SK-N-SH (cell line): ENCODE results near the gene TSPAN4. TPM values are rescaled to one million over a fixed set of nuclear protein-coding genes. Genes with fewer than 3 reads are reported as not detected.

ENCODE experiments used
- CTCF ChIA-PET: fragments of 300-600, 350-600 bp; formaldehyde crosslinking; extraction: SDS; loops from one replicate; lab custom pipeline; 2021; lab: Yijun Ruan, JAX
- POLR2A ChIA-PET: fragments of 350-600 bp; sonication (Branson Sonifier 250); formaldehyde crosslinking; extraction: SDS; loops from one replicate; lab custom pipeline; 2020; ENCODE audit warnings: antibody characterized with exemption, inconsistent platforms; lab: Yijun Ruan, JAX
- DNase-seq: peaks from one replicate; pipeline ENCODE4 v3.0.0; 2012
- H2AFZ ChIP-seq: fragments of 200-600 bp; sonication (generic); 2 replicates; pipeline ENCODE4 v1.8.1; 2016; ENCODE audit warnings: antibody characterized with exemption, mild to moderate bottlenecking, low read depth
- H3F3A ChIP-seq: fragments of 200-600 bp; sonication (generic); replicated peaks from 2 replicates; pipeline ENCODE3; 2016; ENCODE audit warnings: antibody characterized with exemption, mild to moderate bottlenecking; ENCODE audit not compliant: insufficient read depth
- H3K27ac ChIP-seq, 2 experiments: fragments of 200-500 bp in 1 of 2; fragments of 200-600 bp in 1 of 2; sonication (Bioruptor generic) in 1 of 2; sonication (generic), shearing (Covaris generic) in 1 of 2; 2 replicates each; pipeline versions ENCODE4 v1.5.1 to v1.6.1; 2014 to 2016; ENCODE audit warnings: low read depth in 2 of 2, inconsistent platforms in 1 of 2, low read length in 1 of 2, mild to moderate bottlenecking in 1 of 2, mixed read lengths in 1 of 2
- H3K27me3 ChIP-seq: fragments of 200-600 bp; sonication (generic), shearing (Covaris generic); 2 replicates; pipeline ENCODE4 v1.6.1; 2016; ENCODE audit warnings: mixed run types; ENCODE audit not compliant: insufficient read depth
- H3K36me3 ChIP-seq, 2 experiments: fragments of 200-500 bp in 1 of 2; fragments of 200-600 bp in 1 of 2; sonication (Bioruptor generic) in 1 of 2; sonication (generic) in 1 of 2; replicated peaks in 1 of 2; 2 replicates each; pipeline versions ENCODE3 to v1.5.1; 2014 to 2016; ENCODE audit warnings: low read length in 1 of 2, mild to moderate bottlenecking in 1 of 2; ENCODE audit not compliant: insufficient read depth in 2 of 2, control insufficient read depth in 1 of 2
- H3K4me1 ChIP-seq, 2 experiments: fragments of 200-500 bp in 1 of 2; fragments of 200-600 bp in 1 of 2; sonication (Bioruptor generic) in 1 of 2; sonication (generic), shearing (Covaris generic) in 1 of 2; 2 replicates each; pipeline versions ENCODE4 v1.5.1 to v1.6.1; 2014 to 2016; ENCODE audit warnings: low read depth in 1 of 2, low read length in 1 of 2, mixed run types in 1 of 2; ENCODE audit not compliant: insufficient read depth in 2 of 2, control insufficient read depth in 1 of 2
- H3K4me2 ChIP-seq: fragments of 200-600 bp; sonication (generic), shearing (Covaris generic); 2 replicates; pipeline ENCODE4 v1.6.1; 2017; ENCODE audit warnings: mixed run types
- H3K4me3 ChIP-seq, 2 experiments: fragments of 200-500 bp in 1 of 2; fragments of 200-600 bp in 1 of 2; sonication (Bioruptor generic) in 1 of 2; sonication (generic), shearing (Covaris generic) in 1 of 2; 2 replicates each; pipeline versions ENCODE4 v1.5.1 to v1.8.1; 2014 to 2016; ENCODE audit warnings: low read depth in 2 of 2, inconsistent platforms in 1 of 2, low read length in 1 of 2, mild to moderate bottlenecking in 1 of 2, mixed read lengths in 1 of 2, moderate library complexity in 1 of 2
- H3K79me2 ChIP-seq: fragments of 200-600 bp; sonication (generic); 2 replicates; pipeline ENCODE4 v1.8.1; 2017; ENCODE audit warnings: mild to moderate bottlenecking; ENCODE audit not compliant: insufficient read depth
- H3K9ac ChIP-seq: fragments of 200-600 bp; sonication (generic); 2 replicates; pipeline ENCODE4 v1.6.1; 2017; ENCODE audit warnings: mixed run types
- H3K9me2 ChIP-seq: fragments of 200-600 bp; sonication (generic); 2 replicates; pipeline ENCODE4 v1.6.1; 2017; ENCODE audit warnings: mixed run types
- H3K9me3 ChIP-seq: fragments of 200-600 bp; sonication (generic); 2 replicates; pipeline ENCODE4 v1.6.1; 2017; ENCODE audit warnings: mixed run types, mild to moderate bottlenecking, moderate library complexity
- H4K20me1 ChIP-seq: fragments of 200-600 bp; sonication (generic); 2 replicates; pipeline ENCODE4 v1.6.1; 2017; ENCODE audit warnings: mild to moderate bottlenecking, mixed run types; ENCODE audit not compliant: insufficient read depth
- NFIC ChIP-seq: IDR thresholded peaks from 2 replicates; pipeline ENCODE4 v1.4.0; 2012; ENCODE audit warnings: borderline replicate concordance
- NRF1 ChIP-seq: IDR thresholded peaks from 2 replicates; pipeline ENCODE4 v1.6.1; 2012; ENCODE audit warnings: low read depth, mild to moderate bottlenecking, low read length
- PBX3 ChIP-seq: IDR thresholded peaks from 2 replicates; pipeline ENCODE4; 2012
- POLR2AphosphoS5 ChIP-seq: IDR thresholded peaks from 2 replicates; pipeline ENCODE4 v1.6.1; 2012; ENCODE audit warnings: low read depth, low read length
- RCOR1 ChIP-seq: fragments of 150-350 bp; IDR thresholded peaks from 2 replicates; pipeline ENCODE4 v1.6.1; 2017; ENCODE audit warnings: antibody characterized with exemption, low read length
- RFX5 ChIP-seq: IDR thresholded peaks from 2 replicates; pipeline ENCODE4 v1.6.1; 2012; ENCODE audit warnings: mild to moderate bottlenecking, improper control_type of control experiment, low read length
- SIN3A ChIP-seq: IDR thresholded peaks from 2 replicates; pipeline ENCODE4 v1.6.1; 2012; ENCODE audit warnings: low read depth, mild to moderate bottlenecking, low read length, moderate library complexity, borderline replicate concordance
- TEAD4 ChIP-seq: IDR thresholded peaks from 2 replicates; pipeline ENCODE4 v1.4.0; 2012; ENCODE audit warnings: mild to moderate bottlenecking, borderline replicate concordance; ENCODE audit not compliant: insufficient read depth
- ZBTB33 ChIP-seq: IDR thresholded peaks from 2 replicates; pipeline ENCODE4 v1.4.0; 2012; ENCODE audit warnings: low read depth, borderline replicate concordance
- WGBS: methylation state at CpG from one replicate; pipeline ENCODE4 v1.1.6; 2017; ENCODE audit warnings: low lambda C conversion rate; 5-methylcytosine and 5-hydroxymethylcytosine counted together
- polyA plus RNA-seq, 3 experiments: library from polyadenylated mRNA; depleted of rRNA; stranded (reverse); fragments of >200 nt; gene quantifications; 2 replicates each; pipeline ENCODE4 v1.2.3, GENCODE V29; 2012

TSPAN4 gene
- polyA plus RNA-seq, 1 of the 3 experiments (the other 2 are of a cell fraction): 226 TPM

- H3F3A ChIP-seq: peaks cover 25% of the 10 kb centered on the region
- peak overlapping the region; percentile 100 for H3K4me2 ChIP-seq
- ChIA-PET CTCF (interaction anchor here (0.9 to 7.5 kb wide), 3 partner anchors 16 to 205 kb away, joined by 3 to 70 read pairs (median 3); partner anchors contain the start of gene PNPLA2), POLR2A (no interaction called here)
- no peak for DNase-seq
- peaks cover 0 to 10% of the 10 kb centered on the region in 2 experiments for H3K36me3 ChIP-seq
- peak overlapping the region; percentile 97 for H3K9ac ChIP-seq
- no peaks in the 10 kb centered on the region for H3K9me3 ChIP-seq
- H4K20me1 ChIP-seq: peaks cover 38% of the 10 kb centered on the region
- H3K27me3 ChIP-seq: no peaks in the 10 kb centered on the region
- WGBS: 63% methylated on average over 5 of the region's 8 CpGs
- no peaks in the 10 kb centered on the region for H3K9me2 ChIP-seq
- H3K79me2 ChIP-seq: peaks cover 65% of the 10 kb centered on the region
- TF ChIP-seq RCOR1 (no peak), NFIC (peak; percentile 42)
- no peak overlapping the region for H2AFZ ChIP-seq
- H3K27ac ChIP-seq: peak overlapping the region; percentile 91 to 93
- H3K4me3 ChIP-seq: peak overlapping the region in 1 of 2 experiments; percentile 100; a peak in 1 of 4 replicates
- peaks cover 32 to 42% of the 10 kb centered on the region in 2 experiments; a peak in 3 of 4 replicates for H3K4me1 ChIP-seq
These were observed 3.3 kb downstream of the TSPAN4 start for GRCh38 chr11:845872-846495.

- Histone ChIP-seq H2AFZ (no peak overlapping the region), H3K4me1 (peaks cover 32 to 44% of the 10 kb centered on the region in 2 experiments; a peak in 3 of 4 replicates), H3K9ac (peak overlapping the region; percentile 97; the same call in 1 of the 2 replicates), H3K36me3 (peaks cover 0 to 4% of the 10 kb centered on the region in 2 experiments), H3K9me3 (no peaks in the 10 kb centered on the region), H3F3A (peaks cover 22% of the 10 kb centered on the region), H3K79me2 (peaks cover 63% of the 10 kb centered on the region), H3K4me2 (peak overlapping the region; percentile 100), H3K4me3 (peak overlapping the region in 1 of 2 experiments; percentile 100; a peak in 1 of 4 replicates), H3K27me3 (no peaks in the 10 kb centered on the region), H3K27ac (peak overlapping the region in 1 of 2 experiments; percentile 91; a peak in 2 of 4 replicates), H4K20me1 (peaks cover 38% of the 10 kb centered on the region), H3K9me2 (no peaks in the 10 kb centered on the region)
- CTCF ChIA-PET: interaction anchor here (0.9 to 7.5 kb wide), 9 partner anchors 9 to 204 kb away, joined by 3 to 70 read pairs (median 21); partner anchors contain the start of gene PNPLA2
- POLR2A ChIA-PET: no interaction called here
- DNase-seq: no peak
- TF ChIP-seq RFX5: no peak
- WGBS: 68% methylated on average over 7 of the region's 11 CpGs
These were observed 3.9 kb downstream of the TSPAN4 start for GRCh38 chr11:846496-847098.

GRCh38 chr11:847876-848275 is 5.2 kb downstream of the TSPAN4 start:
- Histone ChIP-seq H3K4me2 (peak overlapping the region; percentile 86; the same call in 1 of the 2 replicates), H3K36me3 (no peaks in the 10 kb centered on the region), H3K27me3 (no peaks in the 10 kb centered on the region), H4K20me1 (peaks cover 41% of the 10 kb centered on the region), H3K4me3 (no peak overlapping the region; a peak in 1 of 4 replicates), H3K9me2 (no peaks in the 10 kb centered on the region), H2AFZ (no peak overlapping the region), H3K79me2 (peaks cover 63% of the 10 kb centered on the region), H3F3A (peaks cover 22% of the 10 kb centered on the region), H3K9me3 (no peaks in the 10 kb centered on the region), H3K4me1 (peaks cover 32 to 44% of the 10 kb centered on the region in 2 experiments; a peak in 3 of 4 replicates), H3K27ac (no peak overlapping the region), H3K9ac (no peak overlapping the region)
- 100% methylated on average over 1 of the region's 18 CpGs for WGBS
- no peak for DNase-seq
- CTCF ChIA-PET: interaction anchor here (0.8 to 7.5 kb wide), 29 partner anchors 9 to 242 kb away, joined by 3 to 70 read pairs (median 5); partner anchors contain the start of gene MUC6
- POLR2A ChIA-PET: interaction anchor here (0.8 to 1.5 kb wide), 2 partner anchors 12 to 204 kb away, joined by 3 read pairs; no protein-coding TSS in a partner anchor
- TF ChIP-seq SIN3A (no peak), POLR2AphosphoS5 (no peak), ZBTB33 (no peak), TEAD4 (no peak), NRF1 (no peak), PBX3 (no peak)
